Measurements from ENCODE around the gene STARD3.
"Not testable (repeated sequence)": the region's sequence is repeated elsewhere in the genome, so short reads cannot be mapped to it uniquely, and the experiment has no call there.

Gene STARD3

GRCh38 chr17:39674179-39674578, 37.2 kb downstream of the STARD3 start:
- no peak for DNase-seq

GRCh38 chr17:39674702-39675389, 37.9 kb downstream of the STARD3 start:
- DNase-seq, result no peak

- no peak for DNase-seq
Observed at GRCh38 chr17:39675390-39676082, 38.6 kb downstream of the STARD3 start.

GRCh38 chr17:39676198-39676819, 39.4 kb downstream of the STARD3 start:
- DNase-seq, result no peak

- no peak for DNase-seq
Observed at GRCh38 chr17:39677072-39677471, 40.1 kb downstream of the STARD3 start.

GRCh38 chr17:39677542-39678339, 40.8 kb downstream of the STARD3 start:
- DNase-seq, result no peak

GRCh38 chr17:39678340-39679116, 41.6 kb downstream of the STARD3 start:
- no peak for DNase-seq

GRCh38 chr17:39679521-39680192, 42.7 kb downstream of the STARD3 start:
- DNase-seq, result no peak

GRCh38 chr17:39683295-39683939, 46.5 kb downstream of the STARD3 start:
- DNase-seq, result no peak

GRCh38 chr17:39684369-39685192, 47.6 kb downstream of the STARD3 start:
- DNase-seq, result no peak

GRCh38 chr17:39687101-39687545, 50.2 kb downstream of the STARD3 start:
- no peak for DNase-seq

GRCh38 chr17:39687546-39688474, 50.9 kb downstream of the STARD3 start, which contains the start of gene PGAP3:
TSS of gene PGAP3 (minus strand) at chr17:39688057. CDS start at chr17:39688014, 43 bp downstream.
- peak; percentile 94 for DNase-seq

GRCh38 chr17:39688475-39688835, 51.5 kb downstream of the STARD3 start:
- DNase-seq, result no peak

GRCh38 chr17:39688945-39689344, 52.0 kb downstream of the STARD3 start:
- DNase-seq, result no peak

GRCh38 chr17:39694593-39694992, 57.6 kb downstream of the STARD3 start:
- DNase-seq, result no peak

GRCh38 chr17:39695089-39695474, 58.1 kb downstream of the STARD3 start:
- no peak for DNase-seq

- no peak for DNase-seq
Observed at GRCh38 chr17:39696731-39697130, 59.8 kb downstream of the STARD3 start.

GRCh38 chr17:39697961-39698360, 61.0 kb downstream of the STARD3 start:
- no peak for DNase-seq

GRCh38 chr17:39699157-39699817, 62.3 kb downstream of the STARD3 start:
- not testable (repeated sequence) for DNase-seq
